Natural killer cell (primary cell): Measurements from ENCODE around the gene NT5E. TPM values are rescaled to one million over a fixed set of nuclear protein-coding genes. Genes with fewer than 3 reads are reported as not detected.

ENCODE experiments used
- ATAC-seq, 3 donors: fragments of 150-1000 bp in 2 of 3; fragments of 200-7000 bp in 1 of 3; cut with Tn5 transposase; 1 replicate in 1 of 3; 2 replicates in 2 of 3; pipeline ENCODE4 v1.10.0; 2021; ENCODE audit warnings: mild to moderate bottlenecking in 2 of 3, moderate library complexity in 2 of 3
- DNase-seq, 2 donors: peaks; one replicate each; pipeline versions ENCODE4 v3.0.0 to v3.0.0-alpha.2; 2013 to 2021; ENCODE audit warnings: mixed read lengths in 1 of 2
- H3K27ac ChIP-seq: one replicate; pipeline ENCODE4 v1.5.1; 2013; ENCODE audit warnings: mild to moderate bottlenecking, low read length
- H3K27me3 ChIP-seq: one replicate; pipeline ENCODE4 v1.6.1; 2013; ENCODE audit warnings: low read length; ENCODE audit not compliant: control insufficient read depth, insufficient read depth
- H3K36me3 ChIP-seq: one replicate; pipeline ENCODE4 v1.6.1; 2013; ENCODE audit warnings: low read length; ENCODE audit not compliant: control insufficient read depth, insufficient read depth
- H3K4me1 ChIP-seq: one replicate; pipeline ENCODE4 v1.6.1; 2013; ENCODE audit warnings: low read length; ENCODE audit not compliant: control insufficient read depth, insufficient read depth
- H3K4me3 ChIP-seq: one replicate; pipeline ENCODE4 v1.5.1; 2013; ENCODE audit warnings: low read length
- H3K9me3 ChIP-seq: one replicate; pipeline ENCODE4 v1.6.1; 2013; ENCODE audit warnings: low read length; ENCODE audit not compliant: control insufficient read depth, insufficient read depth
- H3K27ac Mint-ChIP-seq, 2 donors: one replicate each; pipeline ENCODE4 v1.8.0; 2022; ENCODE audit warnings: mild to moderate bottlenecking in 2 of 2, mixed read lengths in 2 of 2, moderate library complexity in 1 of 2
- H3K27me3 Mint-ChIP-seq, 2 donors: one replicate each; pipeline ENCODE4 v1.8.0; 2022; ENCODE audit warnings: low read depth in 2 of 2, mixed read lengths in 2 of 2
- H3K36me3 Mint-ChIP-seq: one replicate; pipeline ENCODE4 v1.8.0; 2022; ENCODE audit warnings: mixed read lengths
- H3K4me1 Mint-ChIP-seq, 2 donors: one replicate each; pipeline ENCODE4 v1.8.0; 2022; ENCODE audit warnings: mixed read lengths in 2 of 2
- H3K4me3 Mint-ChIP-seq: one replicate; pipeline ENCODE4 v1.8.0; 2022; ENCODE audit warnings: mild to moderate bottlenecking, moderate library complexity, mixed read lengths
- H3K9me3 Mint-ChIP-seq, 2 donors: one replicate each; pipeline ENCODE4 v1.8.0; 2022; ENCODE audit warnings: mixed read lengths in 2 of 2
- WGBS: methylation state at CpG from one replicate; pipeline ENCODE4 v1.1.7; 2013; ENCODE audit warnings: missing lambda C conversion rate; ENCODE audit not compliant: insufficient coverage; 5-methylcytosine and 5-hydroxymethylcytosine counted together
- intact Hi-C: fragments of 100-400 bp; cut with micrococcal nuclease; formaldehyde crosslinking; loops from one replicate; pipeline ENCODE4 v1.14.2; 2022
- total RNA-seq, 4 donors: library from RNA; stranded (reverse); fragments of 120-200 nt in 1 of 4; gene quantifications; one replicate each; pipeline versions ENCODE4 v1.2.3 to v1.2.4, GENCODE V29; 2013 to 2022
- TF ChIP-seq, protein P1 (sequence below): fragments of 200-600 bp; IDR thresholded peaks from one replicate; pipeline ENCODE4 v1.8.0; 2022; ENCODE audit warnings: antibody characterized with exemption

Gene NT5E
- total RNA-seq, 3 donors from 2014 or later (not counting 1 experiment from before 2014, with no cell fraction given), result 0.57 to 0.70 TPM; not detected in 1

DNA sequence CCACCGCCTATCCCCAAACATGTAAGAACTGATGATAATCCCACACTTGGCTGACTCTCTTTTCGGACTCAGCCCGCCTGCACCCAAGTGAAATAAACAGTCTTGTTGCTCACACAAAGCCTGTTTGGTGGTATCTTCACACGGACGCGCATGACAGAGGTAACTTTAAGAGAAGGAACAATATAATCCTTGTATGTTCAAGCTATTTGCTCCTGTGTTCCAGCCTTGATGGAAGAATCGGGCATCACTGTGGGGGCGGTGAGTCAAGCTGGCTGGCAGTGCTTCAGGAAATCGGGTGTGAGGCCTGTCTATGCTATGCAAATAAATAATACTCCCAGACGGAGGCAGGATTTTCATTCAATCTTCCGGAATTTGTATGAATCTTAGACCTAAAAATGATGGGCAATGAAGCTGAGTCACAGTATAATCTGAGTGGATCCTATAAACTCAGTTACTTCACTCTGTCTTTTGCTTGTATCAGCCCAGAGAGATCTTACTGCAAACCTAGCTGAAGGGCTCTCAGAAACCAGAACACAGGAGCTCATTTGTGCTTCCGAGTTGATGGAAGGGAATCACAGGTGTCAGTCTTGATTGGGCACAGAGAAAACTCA is 45.2 kb upstream of the NT5E start:
- H3K4me1 ChIP-seq, result no peaks in the 10 kb centered on the region
- H3K4me3 ChIP-seq, result no peak overlapping the region
- Mint-ChIP-seq H3K36me3 (no peaks in the 10 kb centered on the region), H3K4me1 (peaks cover 0 to 10% of the 10 kb centered on the region in 2 donors), H3K27me3 (peaks cover 3 to 7% of the 10 kb centered on the region in 2 donors), H3K9me3 (no peaks in the 10 kb centered on the region), H3K27ac (no peak overlapping the region), H3K4me3 (no peak overlapping the region)
- no peak for ATAC-seq
- intact Hi-C loops, result no loop called here
- no peak overlapping the region for H3K27ac ChIP-seq
- WGBS, result 88% methylated on average over 12 of the region's 12 CpGs
- H3K9me3 ChIP-seq, result no peaks in the 10 kb centered on the region
- no peak for DNase-seq
- no peaks in the 10 kb centered on the region for H3K36me3 ChIP-seq
- TF ChIP-seq, protein P1, sequence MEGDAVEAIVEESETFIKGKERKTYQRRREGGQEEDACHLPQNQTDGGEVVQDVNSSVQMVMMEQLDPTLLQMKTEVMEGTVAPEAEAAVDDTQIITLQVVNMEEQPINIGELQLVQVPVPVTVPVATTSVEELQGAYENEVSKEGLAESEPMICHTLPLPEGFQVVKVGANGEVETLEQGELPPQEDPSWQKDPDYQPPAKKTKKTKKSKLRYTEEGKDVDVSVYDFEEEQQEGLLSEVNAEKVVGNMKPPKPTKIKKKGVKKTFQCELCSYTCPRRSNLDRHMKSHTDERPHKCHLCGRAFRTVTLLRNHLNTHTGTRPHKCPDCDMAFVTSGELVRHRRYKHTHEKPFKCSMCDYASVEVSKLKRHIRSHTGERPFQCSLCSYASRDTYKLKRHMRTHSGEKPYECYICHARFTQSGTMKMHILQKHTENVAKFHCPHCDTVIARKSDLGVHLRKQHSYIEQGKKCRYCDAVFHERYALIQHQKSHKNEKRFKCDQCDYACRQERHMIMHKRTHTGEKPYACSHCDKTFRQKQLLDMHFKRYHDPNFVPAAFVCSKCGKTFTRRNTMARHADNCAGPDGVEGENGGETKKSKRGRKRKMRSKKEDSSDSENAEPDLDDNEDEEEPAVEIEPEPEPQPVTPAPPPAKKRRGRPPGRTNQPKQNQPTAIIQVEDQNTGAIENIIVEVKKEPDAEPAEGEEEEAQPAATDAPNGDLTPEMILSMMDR, result no peak
- H3K27me3 ChIP-seq, result no peaks in the 10 kb centered on the region

DNA sequence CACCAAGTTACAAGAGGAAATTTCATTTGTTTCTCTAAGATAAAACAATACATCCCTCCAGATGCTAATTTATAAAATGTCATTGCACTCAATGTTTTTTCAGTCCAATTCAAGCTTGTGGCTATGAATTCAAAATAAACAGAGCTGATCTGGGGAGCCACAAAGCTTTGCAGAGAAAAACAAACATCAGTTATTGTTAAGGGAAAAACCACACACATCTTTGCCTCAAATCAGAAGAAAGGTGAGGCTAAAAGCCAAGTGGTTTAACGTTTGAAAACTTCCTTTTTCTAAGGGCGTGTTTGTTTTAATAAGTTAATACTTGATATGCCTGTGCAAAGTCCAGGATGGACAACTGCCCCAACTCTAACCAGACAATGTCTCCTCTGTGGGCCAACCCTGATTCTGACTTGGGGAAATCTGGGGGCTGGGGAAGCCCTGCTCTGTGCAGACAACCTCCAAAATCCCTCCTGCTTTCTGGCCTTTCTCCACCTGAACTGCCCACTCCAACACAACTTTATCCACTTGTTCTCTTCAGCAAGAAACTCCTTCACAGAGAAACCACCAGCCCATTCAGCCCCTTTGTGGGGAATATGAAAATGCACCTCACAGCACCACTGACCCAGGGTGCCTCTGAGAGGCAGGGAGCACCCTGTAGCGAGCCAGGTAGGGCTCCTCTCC is 44.6 kb upstream of the NT5E start:
- Histone ChIP-seq H3K9me3 (no peaks in the 10 kb centered on the region), H3K4me3 (no peak overlapping the region), H3K27me3 (no peaks in the 10 kb centered on the region), H3K36me3 (no peaks in the 10 kb centered on the region), H3K4me1 (no peaks in the 10 kb centered on the region), H3K27ac (no peak overlapping the region)
- no peaks in the 10 kb centered on the region for H3K36me3 Mint-ChIP-seq
- TF ChIP-seq, protein P1, result no peak
- WGBS, result 52% methylated on average over 3 of the region's 3 CpGs
- H3K4me1 Mint-ChIP-seq, result peaks cover 0 to 10% of the 10 kb centered on the region in 2 donors
- H3K27me3 Mint-ChIP-seq, result peaks cover 3 to 7% of the 10 kb centered on the region in 2 donors
- no peak for DNase-seq
- ATAC-seq, result no peak
- H3K4me3 Mint-ChIP-seq, result no peak overlapping the region
- intact Hi-C loops, result no loop called here
- H3K27ac Mint-ChIP-seq, result peak overlapping the region in 1 of 2 donors; percentile 29
- no peaks in the 10 kb centered on the region for H3K9me3 Mint-ChIP-seq

DNA sequence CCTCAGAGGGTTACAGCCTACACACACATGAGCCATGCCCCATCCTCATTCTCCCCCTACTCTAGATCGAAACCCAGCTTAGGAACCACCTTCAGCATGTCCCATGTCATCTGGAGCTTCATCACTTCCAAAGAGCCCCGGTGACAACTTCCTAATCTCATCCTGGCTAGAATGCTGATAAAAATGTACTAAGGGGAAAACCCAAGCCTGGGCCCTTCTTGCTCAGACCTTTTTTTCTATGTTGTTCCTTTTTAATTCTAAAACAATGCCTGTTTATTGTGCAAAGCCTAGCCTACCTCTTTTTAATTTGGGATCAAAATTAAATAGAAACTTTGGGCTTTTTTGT is 44.1 kb upstream of the NT5E start:
- H3K9me3 Mint-ChIP-seq, result no peaks in the 10 kb centered on the region
- intact Hi-C loops, result no loop called here
- Histone ChIP-seq H3K27me3 (no peaks in the 10 kb centered on the region), H3K4me1 (no peaks in the 10 kb centered on the region), H3K36me3 (no peaks in the 10 kb centered on the region), H3K9me3 (no peaks in the 10 kb centered on the region), H3K4me3 (no peak overlapping the region), H3K27ac (no peak overlapping the region)
- 68% methylated on average over 2 of the region's 2 CpGs for WGBS
- no peaks in the 10 kb centered on the region for H3K36me3 Mint-ChIP-seq
- DNase-seq (no peak), ATAC-seq (no peak)
- peaks cover 0 to 10% of the 10 kb centered on the region in 2 donors for H3K4me1 Mint-ChIP-seq
- H3K27ac Mint-ChIP-seq, result peak overlapping the region in 1 of 2 donors; percentile 29
- TF ChIP-seq, protein P1, result no peak
- no peak overlapping the region for H3K4me3 Mint-ChIP-seq
- peaks cover 3 to 7% of the 10 kb centered on the region in 2 donors for H3K27me3 Mint-ChIP-seq
